RWPE1 (cell line): Measurements from ENCODE around the gene ETDC.

Source experiments
- CTCF ChIA-PET: fragments of 350-600 bp; sonication (Branson Sonifier 250); formaldehyde crosslinking; extraction: SDS; loops from one replicate; lab custom pipeline; 2021; lab: Yijun Ruan, JAX
- POLR2A ChIA-PET: fragments of 400-600 bp; formaldehyde crosslinking; extraction: SDS; loops from one replicate; lab custom pipeline; 2020; ENCODE audit warnings: antibody characterized with exemption; ENCODE audit not compliant: low non-redundant PET; lab: Yijun Ruan, JAX
- DNase-seq: peaks from one replicate; pipeline ENCODE4 v3.0.0; 2012; ENCODE audit warnings: low spot score
- H3K27ac ChIP-seq: fragments of 450-650 bp; 2 replicates; pipeline ENCODE4 v1.5.1; 2017
- CTCF ChIP-seq: fragments of 450-650 bp; conservative IDR thresholded peaks from 2 replicates; pipeline ENCODE4 v1.5.1; 2017; ENCODE audit warnings: low read depth, mild to moderate bottlenecking

ETDC gene

DNA sequence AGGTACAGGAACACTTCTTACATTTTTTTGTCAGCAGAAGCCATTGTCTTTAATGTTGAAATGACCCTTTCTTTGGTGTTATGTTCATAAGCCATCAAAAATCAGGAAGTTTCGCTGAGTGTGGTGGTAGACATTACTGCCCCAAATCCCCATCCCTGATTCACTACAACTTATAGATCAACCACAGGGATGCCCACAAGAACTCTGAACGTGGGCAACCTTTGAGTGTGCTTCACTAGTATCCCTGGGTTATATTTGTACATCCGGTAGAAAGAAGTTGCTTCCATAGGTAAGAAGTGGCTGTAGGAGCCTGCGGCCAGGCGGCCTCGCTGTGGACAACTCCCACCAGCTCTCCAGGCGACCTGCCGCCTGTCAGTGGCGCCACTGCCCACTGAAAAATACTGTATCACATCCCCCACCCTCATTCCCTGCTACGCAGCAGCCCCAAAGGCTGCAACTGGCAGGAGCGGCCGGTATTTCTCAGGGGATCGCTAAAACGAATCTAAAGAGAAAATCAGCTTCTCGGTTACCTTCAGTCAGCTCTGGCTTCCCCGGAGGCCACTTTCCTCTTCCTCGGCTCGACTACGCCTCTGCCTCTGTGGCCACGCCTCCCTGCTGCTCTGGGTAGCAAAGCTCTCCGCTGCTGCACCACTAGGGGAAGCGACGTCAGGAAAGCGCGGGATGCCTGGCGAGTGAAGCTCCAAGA is 13.9 kb upstream of the ETDC start:
- TF ChIP-seq CTCF = no peak
- POLR2A ChIA-PET = no interaction called here
- no peak for DNase-seq
- CTCF ChIA-PET = interaction anchor here (0.6 kb wide), 1 partner anchor 244 kb away, joined by 5 read pairs; the partner anchor contains the start of gene RTL8A
- H3K27ac ChIP-seq = no peak overlapping the region

GRCh38 chrX:135295944-135296305 is 13.4 kb upstream of the ETDC start:
- POLR2A ChIA-PET = no interaction called here

GRCh38 chrX:135302269-135302873 is 6.9 kb upstream of the ETDC start:
- POLR2A ChIA-PET = no interaction called here
- TF ChIP-seq CTCF = no peak
- CTCF ChIA-PET = no interaction called here
- H3K27ac ChIP-seq = no peak overlapping the region
- DNase-seq = no peak

More at GRCh38 chrX:135295944-135296305, 13.4 kb upstream of the ETDC start:
- CTCF ChIA-PET = interaction anchor here (0.6 kb wide), 1 partner anchor 244 kb away, joined by 5 read pairs; the partner anchor contains the start of gene RTL8A
- no peak overlapping the region for H3K27ac ChIP-seq
- DNase-seq = no peak
- TF ChIP-seq CTCF = no peak

GRCh38 chrX:135304741-135305140 is 4.5 kb upstream of the ETDC start:
- DNase-seq = no peak
- POLR2A ChIA-PET = no interaction called here
- no peak for TF ChIP-seq CTCF
- CTCF ChIA-PET = no interaction called here
- H3K27ac ChIP-seq = no peak overlapping the region

- TF ChIP-seq CTCF = no peak
- POLR2A ChIA-PET = no interaction called here
- CTCF ChIA-PET = no interaction called here
These were observed 2.1 kb upstream of the ETDC start for GRCh38 chrX:135307171-135307570.

DNA sequence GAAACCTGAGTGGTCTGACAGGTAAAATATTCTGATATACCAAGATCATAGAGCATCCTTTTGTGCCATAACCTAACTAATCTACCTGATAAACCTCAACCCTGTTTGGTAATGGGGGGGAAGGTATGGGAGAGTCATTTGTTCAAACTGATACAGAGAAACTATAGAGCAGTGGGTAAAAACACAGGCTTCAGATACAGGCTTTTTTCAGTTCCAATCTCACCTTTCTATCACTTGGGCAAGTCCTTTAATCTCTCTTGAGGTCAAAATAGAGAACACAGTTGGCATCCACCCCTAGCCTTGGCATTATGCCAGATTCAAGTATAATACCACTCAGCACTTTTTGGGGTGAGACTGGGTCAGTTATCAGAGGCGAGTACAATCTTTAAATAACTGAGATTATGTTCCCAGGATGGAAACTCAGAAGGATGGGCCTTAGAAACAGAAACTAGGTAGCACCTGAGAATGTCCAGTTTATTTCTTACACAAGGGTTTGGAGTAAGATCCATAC is 880 bp upstream of the ETDC start:
- POLR2A ChIA-PET = no interaction called here
- CTCF ChIA-PET = no interaction called here
- H3K27ac ChIP-seq = no peak overlapping the region
- no peak for DNase-seq
- TF ChIP-seq CTCF = no peak

More at GRCh38 chrX:135307171-135307570, 2.1 kb upstream of the ETDC start:
- no peak overlapping the region for H3K27ac ChIP-seq
- no peak for DNase-seq
